Measurements from ENCODE around the gene CSMD2.

The CSMD2 gene

GRCh38 chr1:33949570-33949969 lies 215.5 kb downstream of the CSMD2 start:
- DNase-seq = no peak

GRCh38 chr1:33948291-33948690 lies 216.7 kb downstream of the CSMD2 start:
- no peak for DNase-seq

- no peak for DNase-seq
Observed at GRCh38 chr1:33946836-33947235, 218.2 kb downstream of the CSMD2 start.

GRCh38 chr1:33944846-33945245 lies 220.2 kb downstream of the CSMD2 start:
- DNase-seq = no peak

GRCh38 chr1:33943978-33944377 lies 221.1 kb downstream of the CSMD2 start:
- no peak for DNase-seq

GRCh38 chr1:33932871-33933270 lies 232.2 kb downstream of the CSMD2 start:
- DNase-seq = no peak

- DNase-seq = no peak
Observed at GRCh38 chr1:33931111-33931475, 233.9 kb downstream of the CSMD2 start.

GRCh38 chr1:33930346-33931110 lies 234.5 kb downstream of the CSMD2 start:
- DNase-seq = no peak

- no peak for DNase-seq
Observed at GRCh38 chr1:33928251-33928650, 236.8 kb downstream of the CSMD2 start.

GRCh38 chr1:33927721-33928120 lies 237.3 kb downstream of the CSMD2 start:
- no peak for DNase-seq

GRCh38 chr1:33925586-33925985 lies 239.4 kb downstream of the CSMD2 start:
- no peak for DNase-seq

GRCh38 chr1:33921281-33921680 lies 243.7 kb downstream of the CSMD2 start:
- no peak for DNase-seq

GRCh38 chr1:33918368-33918767 lies 246.7 kb downstream of the CSMD2 start:
- no peak for DNase-seq

- no peak for DNase-seq
Observed at GRCh38 chr1:33916786-33917185, 248.2 kb downstream of the CSMD2 start.

GRCh38 chr1:33914531-33914930 lies 250.5 kb downstream of the CSMD2 start:
- no peak for DNase-seq

- no peak for DNase-seq
Observed at GRCh38 chr1:33908324-33908956, 256.6 kb downstream of the CSMD2 start.

- DNase-seq = no peak
Observed at GRCh38 chr1:33906156-33906555, 258.9 kb downstream of the CSMD2 start.

- no peak for DNase-seq
Observed at GRCh38 chr1:33905241-33905640, 259.8 kb downstream of the CSMD2 start.

- DNase-seq = no peak
Observed at GRCh38 chr1:33903210-33903589, 261.8 kb downstream of the CSMD2 start.

GRCh38 chr1:33902486-33903209 lies 262.4 kb downstream of the CSMD2 start:
- DNase-seq = no peak

- DNase-seq = no peak
Observed at GRCh38 chr1:33899746-33900145, 265.3 kb downstream of the CSMD2 start.

GRCh38 chr1:33898881-33899280 lies 266.1 kb downstream of the CSMD2 start:
- no peak for DNase-seq

GRCh38 chr1:33898406-33898805 lies 266.6 kb downstream of the CSMD2 start:
- no peak for DNase-seq

GRCh38 chr1:33897092-33897725 lies 267.8 kb downstream of the CSMD2 start:
- DNase-seq = no peak

Data from activated CD4-positive, CD25-positive, alpha-beta regulatory T cell (primary cell).